KMS-11 (cell line): Measurements from ENCODE around the gene SELENOI.
"Not testable (repeated sequence)": the region's sequence is repeated elsewhere in the genome, so short reads cannot be mapped to it uniquely, and the experiment has no call there.

ENCODE experiments used
- H2AFZ ChIP-seq: fragments of 200-600 bp; sonication (generic); 2 replicates; pipeline ENCODE4 v1.6.1; 2016; ENCODE audit warnings: antibody characterized with exemption, mixed run types, low read depth
- H3K27ac ChIP-seq: fragments of 200-600 bp; sonication (generic); 2 replicates; pipeline ENCODE4 v1.6.1; 2016; ENCODE audit warnings: mild to moderate bottlenecking, mixed run types
- H3K27me3 ChIP-seq: fragments of 200-600 bp; sonication (generic); 2 replicates; pipeline ENCODE4 v1.6.1; 2017; ENCODE audit warnings: mild to moderate bottlenecking, low read depth, mixed run types, moderate library complexity; ENCODE audit not compliant: insufficient read depth
- H3K36me3 ChIP-seq: fragments of 200-600 bp; sonication (generic); 2 replicates; pipeline ENCODE4 v1.6.1; 2017; ENCODE audit warnings: mild to moderate bottlenecking, mixed run types; ENCODE audit not compliant: insufficient read depth
- H3K4me1 ChIP-seq: fragments of 200-600 bp; sonication (generic); 2 replicates; pipeline ENCODE4 v1.6.1; 2016; ENCODE audit warnings: mild to moderate bottlenecking, low read depth, mixed run types; ENCODE audit not compliant: poor library complexity, severe bottlenecking
- H3K4me2 ChIP-seq: fragments of 200-600 bp; sonication (generic); 2 replicates; pipeline ENCODE4 v1.7.0; 2016; ENCODE audit warnings: mild to moderate bottlenecking, mixed run types
- H3K4me3 ChIP-seq: fragments of 200-600 bp; sonication (generic); IDR thresholded peaks from 2 replicates; pipeline ENCODE4 v1.6.1; 2017; ENCODE audit warnings: low read depth, low read length, mixed read lengths; ENCODE audit not compliant: insufficient read depth
- H3K79me2 ChIP-seq: fragments of 200-600 bp; sonication (generic); 2 replicates; pipeline ENCODE4 v1.6.1; 2016; ENCODE audit warnings: low read depth, mixed run types; ENCODE audit not compliant: insufficient read depth
- H3K9ac ChIP-seq: fragments of 200-600 bp; sonication (generic); 2 replicates; pipeline ENCODE4 v1.6.1; 2016; ENCODE audit warnings: mild to moderate bottlenecking, mixed run types
- H4K20me1 ChIP-seq: fragments of 200-600 bp; sonication (generic); 2 replicates; pipeline ENCODE4 v1.6.1; 2016; ENCODE audit warnings: mild to moderate bottlenecking, mixed run types; ENCODE audit not compliant: insufficient read depth
- CTCF ChIP-seq: fragments of 200-600 bp; sonication (generic); conservative IDR thresholded peaks from 2 replicates; pipeline ENCODE4 v1.6.1; 2017; ENCODE audit warnings: low read depth, mild to moderate bottlenecking, antibody characterized with exemption, low read length, moderate library complexity, mixed read lengths

SELENOI gene

GRCh38 chr2:26324903-26325302 lies 21.0 kb upstream of the SELENOI start:
- Histone ChIP-seq H4K20me1 (no peaks in the 10 kb centered on the region), H3K27me3 (no peaks in the 10 kb centered on the region), H3K4me1 (peaks cover 40% of the 10 kb centered on the region), H3K27ac (no peak overlapping the region), H3K4me2 (no peak overlapping the region), H3K79me2 (no peaks in the 10 kb centered on the region), H3K36me3 (no peaks in the 10 kb centered on the region), H2AFZ (no peak overlapping the region), H3K9ac (no peak overlapping the region), H3K4me3 (no peak overlapping the region)
- no peak for TF ChIP-seq CTCF

GRCh38 chr2:26325851-26326250 lies 20.1 kb upstream of the SELENOI start:
- H2AFZ ChIP-seq: no peak overlapping the region
- no peak overlapping the region for H3K4me2 ChIP-seq

GRCh38 chr2:26326514-26326913 lies 19.4 kb upstream of the SELENOI start:
- Histone ChIP-seq H3K27me3 (no peaks in the 10 kb centered on the region), H2AFZ (no peak overlapping the region), H3K9ac (no peak overlapping the region), H3K4me2 (no peak overlapping the region), H3K79me2 (no peaks in the 10 kb centered on the region), H3K27ac (no peak overlapping the region), H3K4me3 (no peak overlapping the region), H4K20me1 (no peaks in the 10 kb centered on the region), H3K4me1 (peaks cover 51% of the 10 kb centered on the region), H3K36me3 (no peaks in the 10 kb centered on the region)
- TF ChIP-seq CTCF: no peak

More at GRCh38 chr2:26325851-26326250, 20.1 kb upstream of the SELENOI start:
- TF ChIP-seq CTCF: no peak
- Histone ChIP-seq H3K4me1 (peaks cover 49% of the 10 kb centered on the region), H4K20me1 (no peaks in the 10 kb centered on the region), H3K27me3 (no peaks in the 10 kb centered on the region), H3K27ac (no peak overlapping the region), H3K79me2 (no peaks in the 10 kb centered on the region), H3K9ac (no peak overlapping the region), H3K36me3 (no peaks in the 10 kb centered on the region), H3K4me3 (no peak overlapping the region)

- H4K20me1 ChIP-seq: no peaks in the 10 kb centered on the region
- no peaks in the 10 kb centered on the region for H3K79me2 ChIP-seq
- no peak overlapping the region for H3K4me3 ChIP-seq
- TF ChIP-seq CTCF: no peak
- no peak overlapping the region for H3K27ac ChIP-seq
- H3K9ac ChIP-seq: no peak overlapping the region
- no peaks in the 10 kb centered on the region for H3K27me3 ChIP-seq
- H2AFZ ChIP-seq: no peak overlapping the region
- no peaks in the 10 kb centered on the region for H3K36me3 ChIP-seq
- peaks cover 51% of the 10 kb centered on the region for H3K4me1 ChIP-seq
- H3K4me2 ChIP-seq: peak overlapping the region; percentile 18; the same call in 1 of the 2 replicates
These were observed 18.4 kb upstream of the SELENOI start for GRCh38 chr2:26327291-26328272.

GRCh38 chr2:26329083-26329482 lies 16.9 kb upstream of the SELENOI start:
- peaks cover 51% of the 10 kb centered on the region for H3K4me1 ChIP-seq
- H3K27me3 ChIP-seq, H4K20me1 ChIP-seq, H3K9ac ChIP-seq, H3K4me3 ChIP-seq, H3K27ac ChIP-seq, H3K79me2 ChIP-seq, H2AFZ ChIP-seq, H3K36me3 ChIP-seq: not testable (repeated sequence)
- peak overlapping the region; percentile 29; the same call in 1 of the 2 replicates for H3K4me2 ChIP-seq
